VCaP (cell line): ENCODE results near the gene KCNK5.

Experiments used
- H3K27ac ChIP-seq: fragments of 450-650 bp; 2 replicates; pipeline ENCODE4 v1.5.1; 2017
- CTCF ChIP-seq: fragments of 450-650 bp; conservative IDR thresholded peaks from 2 replicates; pipeline ENCODE4 v1.5.1; 2017; ENCODE audit warnings: mild to moderate bottlenecking, moderate library complexity

KCNK5 gene

GRCh38 chr6:39189131-39189530 is 40.1 kb downstream of the KCNK5 start:
- no peak for TF ChIP-seq CTCF
- H3K27ac ChIP-seq: no peak overlapping the region

GRCh38 chr6:39188571-39188970 is 40.7 kb downstream of the KCNK5 start:
- no peak for TF ChIP-seq CTCF
- no peak overlapping the region for H3K27ac ChIP-seq

- TF ChIP-seq CTCF: no peak
- H3K27ac ChIP-seq: no peak overlapping the region
Observed at GRCh38 chr6:39188098-39188450, 41.2 kb downstream of the KCNK5 start.

- TF ChIP-seq CTCF: no peak
- no peak overlapping the region for H3K27ac ChIP-seq
Observed at GRCh38 chr6:39184906-39185580, 44.2 kb downstream of the KCNK5 start.

- no peak for TF ChIP-seq CTCF
- no peak overlapping the region for H3K27ac ChIP-seq
Observed at GRCh38 chr6:39182604-39183003, 46.7 kb downstream of the KCNK5 start.

- no peak overlapping the region for H3K27ac ChIP-seq
- no peak for TF ChIP-seq CTCF
Observed at GRCh38 chr6:39181826-39182225, 47.4 kb downstream of the KCNK5 start.

- no peak for TF ChIP-seq CTCF
- H3K27ac ChIP-seq: no peak overlapping the region
Observed at GRCh38 chr6:39181333-39181732, 47.9 kb downstream of the KCNK5 start.
